LNCaP clone FGC (cell line): ENCODE measurements around the gene SLC30A4.

Experiments used
- DNase-seq: peaks from one replicate; pipeline ENCODE4 v3.0.0-alpha.2; 2011; ENCODE audit warnings: low read depth
- H3K4me3 ChIP-seq: 2 replicates; pipeline ENCODE4 v1.5.1; 2011; ENCODE audit warnings: mild to moderate bottlenecking, low read depth, low read length, control low read depth
- CTCF ChIP-seq: IDR thresholded peaks from 2 replicates; pipeline ENCODE4 v1.5.1; 2012; ENCODE audit warnings: mild to moderate bottlenecking; ENCODE audit not compliant: control insufficient read depth, insufficient read depth; ENCODE audit errors: extremely low read depth

SLC30A4 gene

GRCh38 chr15:45548753-45549520 lies 26.4 kb upstream of the SLC30A4 start:
- no peak overlapping the region for H3K4me3 ChIP-seq
- no peak for DNase-seq
- TF ChIP-seq CTCF = no peak

- no peak overlapping the region for H3K4me3 ChIP-seq
- TF ChIP-seq CTCF = no peak
- DNase-seq = no peak
These were observed 24.2 kb upstream of the SLC30A4 start for GRCh38 chr15:45546789-45547188.

- no peak for DNase-seq
- H3K4me3 ChIP-seq = no peak overlapping the region
- TF ChIP-seq CTCF = no peak
These were observed 21.9 kb upstream of the SLC30A4 start for GRCh38 chr15:45544266-45545023.

GRCh38 chr15:45543051-45543450 lies 20.5 kb upstream of the SLC30A4 start:
- H3K4me3 ChIP-seq = no peak overlapping the region
- no peak for TF ChIP-seq CTCF
- no peak for DNase-seq

GRCh38 chr15:45540531-45540930 lies 18.0 kb upstream of the SLC30A4 start:
- H3K4me3 ChIP-seq = no peak overlapping the region
- no peak for TF ChIP-seq CTCF
- no peak for DNase-seq

GRCh38 chr15:45539680-45540079 lies 17.1 kb upstream of the SLC30A4 start:
- no peak for TF ChIP-seq CTCF
- no peak overlapping the region for H3K4me3 ChIP-seq
- no peak for DNase-seq
